Measurements from ENCODE around the gene ATP11A.
"Not testable (repeated sequence)": the region's sequence is repeated elsewhere in the genome, so short reads cannot be mapped to it uniquely, and the experiment has no call there.

ATP11A gene

GRCh38 chr13:112838038-112838841 lies 148.4 kb downstream of the ATP11A start:
- FAIRE-seq: no peak
- DNase-seq (ENCODE audit: insufficient read length, low spot score): no peak
- TF ChIP-seq, protein P1, sequence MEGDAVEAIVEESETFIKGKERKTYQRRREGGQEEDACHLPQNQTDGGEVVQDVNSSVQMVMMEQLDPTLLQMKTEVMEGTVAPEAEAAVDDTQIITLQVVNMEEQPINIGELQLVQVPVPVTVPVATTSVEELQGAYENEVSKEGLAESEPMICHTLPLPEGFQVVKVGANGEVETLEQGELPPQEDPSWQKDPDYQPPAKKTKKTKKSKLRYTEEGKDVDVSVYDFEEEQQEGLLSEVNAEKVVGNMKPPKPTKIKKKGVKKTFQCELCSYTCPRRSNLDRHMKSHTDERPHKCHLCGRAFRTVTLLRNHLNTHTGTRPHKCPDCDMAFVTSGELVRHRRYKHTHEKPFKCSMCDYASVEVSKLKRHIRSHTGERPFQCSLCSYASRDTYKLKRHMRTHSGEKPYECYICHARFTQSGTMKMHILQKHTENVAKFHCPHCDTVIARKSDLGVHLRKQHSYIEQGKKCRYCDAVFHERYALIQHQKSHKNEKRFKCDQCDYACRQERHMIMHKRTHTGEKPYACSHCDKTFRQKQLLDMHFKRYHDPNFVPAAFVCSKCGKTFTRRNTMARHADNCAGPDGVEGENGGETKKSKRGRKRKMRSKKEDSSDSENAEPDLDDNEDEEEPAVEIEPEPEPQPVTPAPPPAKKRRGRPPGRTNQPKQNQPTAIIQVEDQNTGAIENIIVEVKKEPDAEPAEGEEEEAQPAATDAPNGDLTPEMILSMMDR (IDR thresholded peaks at IDR 0.05; ENCODE audit: insufficient read depth, missing control alignments): no peak

- DNase-seq (ENCODE audit: insufficient read length, low spot score): no peak
- TF ChIP-seq, protein P1 (IDR thresholded peaks at IDR 0.05; ENCODE audit: insufficient read depth, missing control alignments): no peak
- no peak for FAIRE-seq
Measured at GRCh38 chr13:112838842-112839117, 148.9 kb downstream of the ATP11A start.

GRCh38 chr13:112839356-112840105 lies 149.7 kb downstream of the ATP11A start:
- TF ChIP-seq, protein P1 (IDR thresholded peaks at IDR 0.05; ENCODE audit: insufficient read depth, missing control alignments): no peak
- DNase-seq (ENCODE audit: insufficient read length, low spot score): no peak
- no peak for FAIRE-seq

GRCh38 chr13:112840472-112841302 lies 150.8 kb downstream of the ATP11A start:
- no peak for FAIRE-seq
- DNase-seq (ENCODE audit: insufficient read length, low spot score): no peak
- TF ChIP-seq, protein P1 (IDR thresholded peaks at IDR 0.05; ENCODE audit: insufficient read depth, missing control alignments): no peak

- not testable (repeated sequence) for DNase-seq (ENCODE audit: insufficient read length, low spot score); FAIRE-seq
Measured at GRCh38 chr13:112841303-112842015, 151.6 kb downstream of the ATP11A start.

GRCh38 chr13:112842343-112842856 lies 152.6 kb downstream of the ATP11A start:
- DNase-seq (ENCODE audit: insufficient read length, low spot score) (no peak), FAIRE-seq (no peak)
- TF ChIP-seq, protein P1 (IDR thresholded peaks at IDR 0.05; ENCODE audit: insufficient read depth, missing control alignments): no peak

- TF ChIP-seq, protein P1 (IDR thresholded peaks at IDR 0.05; ENCODE audit: insufficient read depth, missing control alignments): no peak
- no peak for FAIRE-seq
- DNase-seq (ENCODE audit: insufficient read length, low spot score): no peak
Measured at GRCh38 chr13:112842931-112843391, 153.1 kb downstream of the ATP11A start.
